GM21619 (cell line): ENCODE results near the gene NHSL2.
"Not testable (repeated sequence)": the region's sequence is repeated elsewhere in the genome, so short reads cannot be mapped to it uniquely, and the experiment has no call there.

Source experiments
- ATAC-seq: cut with Tn5 transposase; IDR thresholded peaks from one replicate; pipeline ENCODE4 v1.9.1; 2021; ENCODE audit not compliant: unreplicated experiment

NHSL2 gene

DNA sequence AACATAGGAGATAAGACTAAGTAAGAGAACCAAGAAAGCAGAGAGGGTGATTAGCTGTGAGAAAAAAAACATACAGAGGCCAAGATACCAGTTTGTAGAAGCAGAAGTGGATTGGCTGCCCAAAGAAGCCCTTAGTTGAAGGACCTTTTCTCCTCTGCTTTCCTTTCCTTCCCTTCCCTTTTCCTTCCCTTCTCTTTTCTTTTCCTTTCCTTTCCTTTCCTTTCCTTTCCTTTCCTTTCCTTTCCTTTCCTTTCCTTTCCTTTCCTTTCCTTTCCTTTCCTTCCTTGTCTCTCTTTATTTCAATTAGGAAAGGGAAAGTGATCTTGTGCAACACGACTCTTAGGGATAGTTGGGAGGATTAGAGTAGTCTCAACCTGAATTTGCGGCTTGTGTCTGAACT, 128.2 kb downstream of the NHSL2 start:
- ATAC-seq, result no peak

DNA sequence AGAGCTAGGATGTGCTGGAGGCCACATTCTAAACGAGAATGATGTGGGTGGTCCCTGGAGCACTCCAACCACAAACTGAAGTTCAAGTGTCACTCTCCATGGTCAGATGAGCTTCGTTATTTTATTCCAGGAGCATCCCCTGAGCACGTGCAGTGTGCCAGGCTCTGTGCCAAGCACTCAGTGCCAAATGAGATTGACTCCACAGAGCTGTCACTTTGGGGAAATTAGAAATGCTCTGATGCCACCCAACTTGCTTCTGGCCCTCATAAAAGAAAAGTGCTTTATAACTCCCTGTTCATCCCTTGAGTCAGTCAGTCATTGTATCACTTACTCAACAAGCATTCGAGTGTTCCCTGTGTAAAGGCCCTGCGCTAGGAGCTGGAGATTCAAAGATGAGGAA, 129.9 kb downstream of the NHSL2 start:
- ATAC-seq, result no peak

GRCh38 chrX:72041176-72041575, 130.5 kb downstream of the NHSL2 start:
- ATAC-seq, result no peak

GRCh38 chrX:72041871-72042851, 131.5 kb downstream of the NHSL2 start:
- no peak for ATAC-seq

GRCh38 chrX:72042852-72043248, 132.2 kb downstream of the NHSL2 start:
- ATAC-seq, result no peak

DNA sequence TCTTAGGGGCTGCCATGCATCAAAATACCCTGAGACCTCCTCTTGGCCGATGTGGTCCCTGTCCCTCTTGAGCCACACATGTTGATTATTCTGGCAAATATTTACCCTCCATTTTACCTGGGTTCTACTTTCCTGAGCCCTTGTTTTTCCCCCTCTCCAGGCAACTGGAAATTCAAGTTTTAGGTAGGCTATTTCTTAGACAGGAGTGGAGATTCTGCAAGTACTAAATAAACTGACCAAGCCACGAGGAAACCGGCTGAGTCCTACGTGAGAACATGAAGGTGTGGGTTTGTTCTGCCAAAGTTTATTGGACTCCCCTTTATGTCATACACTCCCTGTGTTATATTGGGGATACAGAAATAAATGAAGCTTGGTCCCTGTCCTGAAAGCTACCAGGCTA, 133.0 kb downstream of the NHSL2 start:
- no peak for ATAC-seq

DNA sequence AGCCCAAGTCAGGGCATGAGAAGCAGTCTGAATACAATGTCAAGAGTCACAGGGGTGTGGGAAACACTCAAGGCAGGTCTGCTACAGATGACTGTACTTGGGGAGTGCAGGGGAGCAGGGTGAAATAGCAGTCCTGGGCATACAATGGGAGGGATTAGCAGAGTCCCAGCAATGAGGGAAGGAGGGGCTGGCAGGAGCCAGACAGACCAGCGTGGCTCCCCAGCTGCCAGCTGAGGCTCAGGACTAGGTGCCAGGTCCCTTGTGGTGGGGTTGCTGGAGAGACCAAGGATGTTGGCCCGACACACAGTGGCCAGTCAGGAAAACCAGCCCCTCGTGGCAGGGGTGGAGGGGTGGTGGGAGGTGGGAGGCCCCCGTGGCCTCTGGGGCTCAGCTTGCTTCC, 134.5 kb downstream of the NHSL2 start:
- no peak for ATAC-seq

DNA sequence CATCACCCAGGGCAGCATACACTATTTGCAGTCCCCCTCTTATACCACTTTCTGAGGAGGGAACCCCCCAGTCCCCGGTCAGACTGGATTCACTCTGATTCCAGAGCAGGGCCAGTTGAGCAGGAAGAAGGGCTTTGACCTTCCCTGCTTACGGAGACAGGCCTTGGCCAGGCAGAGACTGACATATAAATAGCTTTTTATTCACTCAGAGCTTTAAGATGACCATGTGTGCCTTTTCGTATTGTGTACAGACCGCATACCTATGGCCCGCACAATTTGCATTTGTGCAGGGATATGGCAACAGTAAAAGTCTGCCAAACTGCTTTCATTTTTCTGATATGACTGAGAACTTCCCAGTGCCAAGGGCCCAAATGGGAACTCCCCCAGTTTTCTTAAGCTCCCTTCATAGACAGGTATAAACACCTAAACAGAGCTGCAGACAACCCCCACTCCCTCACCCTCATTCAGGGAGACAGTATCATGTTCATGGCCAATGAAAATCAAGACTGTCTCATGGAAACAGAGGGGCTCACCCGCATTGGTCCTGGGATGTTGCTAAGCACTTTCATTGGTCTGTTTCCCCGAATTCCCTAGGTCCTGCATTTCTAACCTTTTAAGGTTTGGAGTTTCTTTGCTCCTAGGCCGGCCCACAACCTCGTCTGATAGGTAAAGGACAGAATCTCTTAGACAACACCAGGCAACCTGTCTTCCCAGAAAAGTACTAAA, 135.1 kb downstream of the NHSL2 start:
- no peak for ATAC-seq

DNA sequence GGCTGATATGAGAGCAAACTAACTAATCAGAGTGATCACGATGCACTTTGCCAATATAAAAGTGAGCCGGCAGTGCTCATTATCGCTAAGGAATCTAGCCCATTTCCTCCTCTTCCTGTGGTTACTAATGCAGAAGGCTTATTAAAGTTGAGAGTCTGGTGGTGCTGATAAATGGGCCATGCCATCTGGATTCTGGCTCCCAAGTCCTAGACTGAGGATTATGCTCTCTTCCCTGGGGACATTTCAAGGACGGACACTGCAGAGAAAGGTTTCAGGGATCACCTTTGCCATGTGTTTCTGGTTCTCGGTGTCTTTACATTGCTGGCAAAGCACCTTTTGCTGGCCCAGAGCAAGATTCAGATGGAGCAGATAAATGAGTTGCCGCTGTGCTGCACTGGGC, 135.8 kb downstream of the NHSL2 start:
- ATAC-seq, result no peak

DNA sequence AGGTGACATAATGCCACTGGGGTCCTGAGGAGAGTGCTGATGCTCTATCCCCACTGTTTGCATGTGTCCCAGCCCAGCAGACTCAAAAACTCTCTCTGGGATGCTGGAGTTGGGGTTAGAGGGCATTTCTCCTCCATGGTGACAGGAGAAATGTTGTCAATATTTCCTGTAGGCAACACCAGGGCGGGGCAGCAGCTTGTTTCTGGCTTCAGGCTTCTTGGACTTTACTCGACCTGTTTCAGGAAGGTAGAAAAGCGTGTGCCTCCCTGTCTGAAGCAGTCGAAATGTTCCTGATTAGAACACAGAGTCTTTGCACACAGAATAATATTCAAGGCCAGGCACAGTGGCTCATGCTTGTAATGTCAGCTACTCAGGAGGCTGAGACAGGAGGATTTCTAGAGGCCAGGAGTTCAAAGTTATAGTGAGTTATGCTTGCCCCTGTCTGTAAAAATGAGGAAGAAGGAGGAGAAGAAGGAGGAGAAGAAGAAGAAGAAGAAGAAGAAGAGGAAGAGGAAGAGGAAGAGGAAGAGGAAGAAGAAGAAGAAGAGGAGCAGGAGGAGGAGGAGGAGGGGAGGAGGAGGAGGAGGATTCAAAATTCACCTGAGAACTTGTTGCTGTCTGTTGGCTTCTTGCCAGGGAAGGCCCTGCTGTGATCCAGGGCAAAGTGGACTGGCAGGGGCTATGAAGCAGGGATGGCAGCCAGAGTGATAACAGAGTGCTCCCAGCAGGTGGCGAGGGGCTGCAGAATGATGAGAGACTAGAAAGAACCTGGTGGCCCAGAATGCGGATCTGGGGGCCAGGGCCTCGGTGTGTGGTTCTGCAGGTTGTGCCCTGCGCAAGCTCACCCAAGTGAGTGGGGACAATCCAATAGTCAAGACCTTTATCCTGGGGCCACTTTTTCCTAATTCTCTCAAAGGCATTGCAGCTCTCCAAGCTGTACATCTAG, 138.1 kb downstream of the NHSL2 start:
- ATAC-seq, result no peak

- ATAC-seq, result no peak
Observed at GRCh38 chrX:72050011-72050410, 139.4 kb downstream of the NHSL2 start.

- ATAC-seq, result no peak
Observed at GRCh38 chrX:72051589-72051988, 140.9 kb downstream of the NHSL2 start.

DNA sequence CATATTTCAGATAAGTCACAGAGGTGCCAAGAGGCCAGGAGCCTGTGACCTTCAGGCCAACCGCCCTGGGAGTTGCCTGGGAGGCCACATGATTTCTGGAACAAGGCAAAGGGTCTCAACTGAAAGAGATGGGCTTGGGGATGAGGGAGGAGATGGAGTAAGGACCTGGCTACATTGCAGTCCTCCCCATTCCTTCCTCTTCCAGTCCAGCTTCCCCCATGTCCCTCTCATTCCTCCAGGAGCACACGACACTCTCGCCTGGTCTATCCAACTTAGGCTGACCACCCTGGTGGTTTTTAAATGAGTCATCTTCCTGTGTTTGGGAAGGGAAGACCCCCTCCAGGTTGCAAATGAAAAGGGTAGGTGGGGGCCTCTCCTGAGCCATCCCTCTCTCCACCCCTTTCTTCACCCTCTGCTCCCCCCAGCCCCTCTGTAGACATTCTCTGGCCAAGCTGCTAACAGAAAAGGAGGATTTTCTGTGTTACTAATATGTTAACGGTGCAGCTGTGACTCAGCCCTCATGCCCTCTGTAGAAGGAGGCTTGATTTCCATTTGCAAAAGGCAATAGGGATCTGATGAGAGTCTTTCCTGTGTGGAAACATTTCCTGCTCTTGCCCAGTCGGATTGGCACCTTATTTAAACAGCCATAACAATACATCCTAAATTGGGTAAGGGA, 141.9 kb downstream of the NHSL2 start:
- ATAC-seq, result no peak

DNA sequence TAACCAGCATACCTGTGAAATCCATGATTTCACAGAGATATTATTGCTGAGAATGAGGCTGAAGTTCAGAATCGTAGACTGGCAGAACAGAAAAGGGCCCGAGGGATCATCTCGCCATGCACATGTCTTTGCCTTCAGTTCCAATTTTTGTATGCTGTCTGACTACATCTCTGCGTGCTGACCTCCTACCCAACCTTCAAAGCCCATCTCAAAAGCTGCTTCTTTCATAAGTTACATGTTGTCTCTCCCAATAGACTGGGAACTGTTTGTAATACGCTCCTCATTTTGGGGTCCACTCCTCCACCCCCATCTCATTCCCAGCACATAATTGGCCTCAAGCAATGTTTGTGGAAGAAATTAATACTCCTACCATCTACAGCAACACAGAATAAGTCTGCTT, 142.9 kb downstream of the NHSL2 start:
- no peak for ATAC-seq

GRCh38 chrX:72054779-72055489, 144.3 kb downstream of the NHSL2 start:
- ATAC-seq, result no peak

DNA sequence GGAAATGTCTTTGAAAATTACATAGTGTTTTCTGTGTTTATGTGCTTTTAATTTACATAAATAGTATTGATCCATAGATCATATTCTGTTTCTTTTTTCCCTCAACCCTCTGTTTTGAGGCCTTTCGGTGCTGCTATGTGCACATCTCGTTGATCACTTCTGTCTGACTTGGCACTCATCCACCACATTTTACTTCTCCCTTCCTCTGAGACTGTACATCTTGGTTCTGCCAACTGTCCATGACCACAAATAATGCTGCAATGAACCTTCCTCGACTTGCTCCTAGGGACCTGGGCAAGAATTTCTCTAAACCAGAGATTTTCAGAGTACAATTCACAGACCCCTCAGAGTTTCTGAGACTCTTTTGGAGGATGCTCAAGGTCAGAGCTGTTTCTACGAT, 146.7 kb downstream of the NHSL2 start:
- ATAC-seq, result no peak

DNA sequence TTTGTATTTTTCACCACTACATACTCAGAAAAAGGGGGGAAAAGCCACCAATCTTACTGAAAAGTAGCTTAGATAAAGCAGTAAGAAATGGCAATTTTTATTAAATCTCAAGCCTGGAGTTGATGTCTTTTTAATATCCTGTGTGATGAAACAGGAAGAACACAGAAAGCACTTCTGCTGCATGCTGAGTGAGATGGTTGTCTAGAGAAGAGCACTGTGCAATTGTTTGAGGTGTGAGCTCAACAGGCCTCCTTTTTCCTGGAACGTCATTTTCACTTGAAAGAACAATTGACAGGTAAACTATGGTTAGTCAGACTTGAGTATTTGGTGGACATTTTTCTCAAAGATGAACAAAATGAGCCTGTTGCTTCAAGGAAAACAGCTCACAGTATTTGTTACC, 147.2 kb downstream of the NHSL2 start:
- no peak for ATAC-seq

- ATAC-seq, result not testable (repeated sequence)
Observed at GRCh38 chrX:72058346-72058745, 147.7 kb downstream of the NHSL2 start.

GRCh38 chrX:72060196-72060920, 149.7 kb downstream of the NHSL2 start:
- no peak for ATAC-seq
